ENCODE results near the gene TCEAL9.

Gene TCEAL9

GRCh38 chrX:103376118-103376978 is 20.0 kb downstream of the TCEAL9 start, which contains the start of gene BEX3 (continued):
- TF ChIP-seq ZNF639 (tag by site-specific recombination; IDR thresholded peaks at IDR 0.05) (no peak), KLF8 (tag by site-specific recombination; IDR thresholded peaks at IDR 0.05) (peak; percentile 50; the same call in 1 of the 2 replicates), ZXDB (tag by site-specific recombination; IDR thresholded peaks at IDR 0.05) (peak; percentile 73), ZBTB8A (tag by site-specific recombination; IDR thresholded peaks at IDR 0.05) (peak; percentile 17; the same call in 1 of the 2 replicates), ZFP69B (tag by site-specific recombination; IDR thresholded peaks at IDR 0.05) (peak; percentile 50; the same call in 1 of the 2 replicates), ZNF366 (tag by site-specific recombination; conservative IDR thresholded peaks at IDR 0.05) (peak; percentile 67), ZBTB21 (tag by site-specific recombination; IDR thresholded peaks at IDR 0.05) (peak; percentile 70), ZNF23 (tag by site-specific recombination; IDR thresholded peaks at IDR 0.05; ENCODE audit: borderline replicate concordance) (no peak), ZNF571 (tag by site-specific recombination; IDR thresholded peaks at IDR 0.05) (no peak), ZNF791 (tag by site-specific recombination; IDR thresholded peaks at IDR 0.05) (no peak), ZNF324 (tag by site-specific recombination; IDR thresholded peaks at IDR 0.05) (no peak), ZNF169 (tag by site-specific recombination; IDR thresholded peaks at IDR 0.05) (no peak), ZNF792 (tag by site-specific recombination; IDR thresholded peaks at IDR 0.05) (no peak), ZNF677 (tag by site-specific recombination; IDR thresholded peaks at IDR 0.05) (no peak), ELK4 (IDR thresholded peaks at IDR 0.05; ENCODE audit: borderline replicate concordance, low read depth, low read length) (no peak), KLF7 (tag by site-specific recombination; IDR thresholded peaks at IDR 0.05; ENCODE audit: borderline replicate concordance) (no peak), ZNF362 (tag by site-specific recombination; IDR thresholded peaks at IDR 0.05) (peak; percentile 78), ZNF114 (tag by site-specific recombination; IDR thresholded peaks at IDR 0.05) (no peak), ZNF350 (tag by site-specific recombination; IDR thresholded peaks at IDR 0.05) (no peak), ZNF266 (tag by site-specific recombination; IDR thresholded peaks at IDR 0.05; ENCODE audit: low read depth) (no peak)
- TF ChIP-seq, protein P1, sequence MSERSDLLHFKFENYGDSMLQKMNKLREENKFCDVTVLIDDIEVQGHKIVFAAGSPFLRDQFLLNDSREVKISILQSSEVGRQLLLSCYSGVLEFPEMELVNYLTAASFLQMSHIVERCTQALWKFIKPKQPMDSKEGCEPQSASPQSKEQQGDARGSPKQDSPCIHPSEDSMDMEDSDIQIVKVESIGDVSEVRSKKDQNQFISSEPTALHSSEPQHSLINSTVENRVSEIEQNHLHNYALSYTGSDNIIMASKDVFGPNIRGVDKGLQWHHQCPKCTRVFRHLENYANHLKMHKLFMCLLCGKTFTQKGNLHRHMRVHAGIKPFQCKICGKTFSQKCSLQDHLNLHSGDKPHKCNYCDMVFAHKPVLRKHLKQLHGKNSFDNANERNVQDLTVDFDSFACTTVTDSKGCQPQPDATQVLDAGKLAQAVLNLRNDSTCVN (tag by site-specific recombination; optimal IDR thresholded peaks at IDR 0.05) = peak; percentile 90
- TF ChIP-seq, protein P2, sequence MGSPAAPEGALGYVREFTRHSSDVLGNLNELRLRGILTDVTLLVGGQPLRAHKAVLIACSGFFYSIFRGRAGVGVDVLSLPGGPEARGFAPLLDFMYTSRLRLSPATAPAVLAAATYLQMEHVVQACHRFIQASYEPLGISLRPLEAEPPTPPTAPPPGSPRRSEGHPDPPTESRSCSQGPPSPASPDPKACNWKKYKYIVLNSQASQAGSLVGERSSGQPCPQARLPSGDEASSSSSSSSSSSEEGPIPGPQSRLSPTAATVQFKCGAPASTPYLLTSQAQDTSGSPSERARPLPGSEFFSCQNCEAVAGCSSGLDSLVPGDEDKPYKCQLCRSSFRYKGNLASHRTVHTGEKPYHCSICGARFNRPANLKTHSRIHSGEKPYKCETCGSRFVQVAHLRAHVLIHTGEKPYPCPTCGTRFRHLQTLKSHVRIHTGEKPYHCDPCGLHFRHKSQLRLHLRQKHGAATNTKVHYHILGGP (tag by site-specific recombination; IDR thresholded peaks at IDR 0.05) = no peak
- TF ChIP-seq, protein P3, sequence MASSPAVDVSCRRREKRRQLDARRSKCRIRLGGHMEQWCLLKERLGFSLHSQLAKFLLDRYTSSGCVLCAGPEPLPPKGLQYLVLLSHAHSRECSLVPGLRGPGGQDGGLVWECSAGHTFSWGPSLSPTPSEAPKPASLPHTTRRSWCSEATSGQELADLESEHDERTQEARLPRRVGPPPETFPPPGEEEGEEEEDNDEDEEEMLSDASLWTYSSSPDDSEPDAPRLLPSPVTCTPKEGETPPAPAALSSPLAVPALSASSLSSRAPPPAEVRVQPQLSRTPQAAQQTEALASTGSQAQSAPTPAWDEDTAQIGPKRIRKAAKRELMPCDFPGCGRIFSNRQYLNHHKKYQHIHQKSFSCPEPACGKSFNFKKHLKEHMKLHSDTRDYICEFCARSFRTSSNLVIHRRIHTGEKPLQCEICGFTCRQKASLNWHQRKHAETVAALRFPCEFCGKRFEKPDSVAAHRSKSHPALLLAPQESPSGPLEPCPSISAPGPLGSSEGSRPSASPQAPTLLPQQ (tag by site-specific recombination; IDR thresholded peaks at IDR 0.05) = peak; percentile 83; the same call in 1 of the 2 replicates
- TF ChIP-seq, protein P4, sequence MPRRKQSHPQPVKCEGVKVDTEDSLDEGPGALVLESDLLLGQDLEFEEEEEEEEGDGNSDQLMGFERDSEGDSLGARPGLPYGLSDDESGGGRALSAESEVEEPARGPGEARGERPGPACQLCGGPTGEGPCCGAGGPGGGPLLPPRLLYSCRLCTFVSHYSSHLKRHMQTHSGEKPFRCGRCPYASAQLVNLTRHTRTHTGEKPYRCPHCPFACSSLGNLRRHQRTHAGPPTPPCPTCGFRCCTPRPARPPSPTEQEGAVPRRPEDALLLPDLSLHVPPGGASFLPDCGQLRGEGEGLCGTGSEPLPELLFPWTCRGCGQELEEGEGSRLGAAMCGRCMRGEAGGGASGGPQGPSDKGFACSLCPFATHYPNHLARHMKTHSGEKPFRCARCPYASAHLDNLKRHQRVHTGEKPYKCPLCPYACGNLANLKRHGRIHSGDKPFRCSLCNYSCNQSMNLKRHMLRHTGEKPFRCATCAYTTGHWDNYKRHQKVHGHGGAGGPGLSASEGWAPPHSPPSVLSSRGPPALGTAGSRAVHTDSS (tag by site-specific recombination; IDR thresholded peaks at IDR 0.05) = no peak
- TF ChIP-seq, protein P5, sequence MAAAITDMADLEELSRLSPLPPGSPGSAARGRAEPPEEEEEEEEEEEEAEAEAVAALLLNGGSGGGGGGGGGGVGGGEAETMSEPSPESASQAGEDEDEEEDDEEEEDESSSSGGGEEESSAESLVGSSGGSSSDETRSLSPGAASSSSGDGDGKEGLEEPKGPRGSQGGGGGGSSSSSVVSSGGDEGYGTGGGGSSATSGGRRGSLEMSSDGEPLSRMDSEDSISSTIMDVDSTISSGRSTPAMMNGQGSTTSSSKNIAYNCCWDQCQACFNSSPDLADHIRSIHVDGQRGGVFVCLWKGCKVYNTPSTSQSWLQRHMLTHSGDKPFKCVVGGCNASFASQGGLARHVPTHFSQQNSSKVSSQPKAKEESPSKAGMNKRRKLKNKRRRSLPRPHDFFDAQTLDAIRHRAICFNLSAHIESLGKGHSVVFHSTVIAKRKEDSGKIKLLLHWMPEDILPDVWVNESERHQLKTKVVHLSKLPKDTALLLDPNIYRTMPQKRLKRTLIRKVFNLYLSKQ (tag by site-specific recombination; IDR thresholded peaks at IDR 0.05; ENCODE audit: borderline replicate concordance) = no peak
- TF ChIP-seq, protein P6, sequence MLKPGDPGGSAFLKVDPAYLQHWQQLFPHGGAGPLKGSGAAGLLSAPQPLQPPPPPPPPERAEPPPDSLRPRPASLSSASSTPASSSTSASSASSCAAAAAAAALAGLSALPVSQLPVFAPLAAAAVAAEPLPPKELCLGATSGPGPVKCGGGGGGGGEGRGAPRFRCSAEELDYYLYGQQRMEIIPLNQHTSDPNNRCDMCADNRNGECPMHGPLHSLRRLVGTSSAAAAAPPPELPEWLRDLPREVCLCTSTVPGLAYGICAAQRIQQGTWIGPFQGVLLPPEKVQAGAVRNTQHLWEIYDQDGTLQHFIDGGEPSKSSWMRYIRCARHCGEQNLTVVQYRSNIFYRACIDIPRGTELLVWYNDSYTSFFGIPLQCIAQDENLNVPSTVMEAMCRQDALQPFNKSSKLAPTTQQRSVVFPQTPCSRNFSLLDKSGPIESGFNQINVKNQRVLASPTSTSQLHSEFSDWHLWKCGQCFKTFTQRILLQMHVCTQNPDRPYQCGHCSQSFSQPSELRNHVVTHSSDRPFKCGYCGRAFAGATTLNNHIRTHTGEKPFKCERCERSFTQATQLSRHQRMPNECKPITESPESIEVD (tag by site-specific recombination; IDR thresholded peaks at IDR 0.05) = no peak
